Naive B cell (primary cell): ENCODE data around the gene GRIK4. TPM values are rescaled to one million over a fixed set of nuclear protein-coding genes. Genes with fewer than 3 reads are reported as not detected.

Source experiments
- ATAC-seq, 2 donors: fragments of 150-1000 bp; cut with Tn5 transposase; 2 replicates each; pipeline ENCODE4 v1.10.0; 2021; ENCODE audit warnings: low read depth in 2 of 2, mild to moderate bottlenecking in 2 of 2, moderate library complexity in 2 of 2
- DNase-seq: peaks from one replicate; pipeline ENCODE4 v3.0.0; 2022
- H3K27ac Mint-ChIP-seq, 6 donors: one replicate each; pipeline ENCODE4 v1.8.0; 2020 to 2022; ENCODE audit warnings: mild to moderate bottlenecking in 6 of 6, mixed read lengths in 6 of 6, moderate library complexity in 5 of 6, inconsistent platforms in 2 of 6
- H3K27me3 Mint-ChIP-seq, 3 donors: one replicate each; pipeline ENCODE4 v1.8.0; 2021 to 2022; ENCODE audit warnings: mixed read lengths in 3 of 3, mild to moderate bottlenecking in 1 of 3
- H3K36me3 Mint-ChIP-seq, 2 donors: one replicate each; pipeline ENCODE4 v1.8.0; 2020 to 2022; ENCODE audit warnings: mixed read lengths in 2 of 2, inconsistent platforms in 1 of 2, mild to moderate bottlenecking in 1 of 2
- H3K4me1 Mint-ChIP-seq, 3 donors: one replicate each; pipeline ENCODE4 v1.8.0; 2020 to 2022; ENCODE audit warnings: mixed read lengths in 3 of 3, inconsistent platforms in 1 of 3, mild to moderate bottlenecking in 1 of 3, moderate library complexity in 1 of 3
- H3K4me3 Mint-ChIP-seq, 8 donors: one replicate each; pipeline ENCODE4 v1.8.0; 2020 to 2022; ENCODE audit warnings: mild to moderate bottlenecking in 8 of 8, mixed read lengths in 8 of 8, moderate library complexity in 8 of 8, inconsistent platforms in 2 of 8
- H3K9me3 Mint-ChIP-seq, 7 donors: one replicate each; pipeline ENCODE4 v1.8.0; 2020 to 2022; ENCODE audit warnings: mixed read lengths in 7 of 7, mild to moderate bottlenecking in 5 of 7, inconsistent platforms in 2 of 7, moderate library complexity in 1 of 7
- polyA plus RNA-seq, 6 donors: library from polyadenylated mRNA; unstranded; fragments of 300-500 nt; fragmentation: Illumina TruSeq; gene quantifications; one replicate each; pipeline ENCODE4 v1.2.3, GENCODE V29; 2021; ENCODE audit warnings: low read depth in 6 of 6

Gene GRIK4
- polyA plus RNA-seq, 6 donors from 2014 or later = 0.18 TPM; not detected in 5

DNA sequence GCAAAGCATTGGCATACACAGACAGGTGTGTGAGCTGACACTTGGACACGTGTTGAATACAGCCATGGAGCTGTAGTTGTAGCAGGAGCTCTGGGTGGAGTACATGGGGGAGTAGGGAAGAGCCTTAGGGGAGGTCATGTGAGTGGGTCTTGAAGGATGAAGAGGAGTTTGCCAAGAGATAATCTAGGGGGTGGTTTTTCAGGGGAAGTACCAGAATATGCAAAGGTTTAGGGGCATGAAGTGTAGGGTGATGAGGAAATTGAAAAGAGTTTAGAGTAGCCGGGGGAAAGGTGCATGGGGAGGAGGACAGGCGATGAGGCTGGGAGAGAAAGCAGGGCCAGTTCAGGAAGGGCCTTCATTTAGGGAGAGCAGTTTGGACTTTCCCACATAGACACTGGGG is 74.5 kb downstream of the GRIK4 start:
- DNase-seq (no peak), ATAC-seq (no peak)
- H3K4me1 Mint-ChIP-seq = no peaks in the 10 kb centered on the region
- H3K4me3 Mint-ChIP-seq = no peak overlapping the region
- H3K27me3 Mint-ChIP-seq = peaks cover 3 to 44% (median 27%) of the 10 kb centered on the region in 3 donors
- H3K36me3 Mint-ChIP-seq = no peaks in the 10 kb centered on the region
- peaks cover 6 to 25% (median 13%) of the 10 kb centered on the region in 7 donors for H3K9me3 Mint-ChIP-seq
- no peak overlapping the region for H3K27ac Mint-ChIP-seq

DNA sequence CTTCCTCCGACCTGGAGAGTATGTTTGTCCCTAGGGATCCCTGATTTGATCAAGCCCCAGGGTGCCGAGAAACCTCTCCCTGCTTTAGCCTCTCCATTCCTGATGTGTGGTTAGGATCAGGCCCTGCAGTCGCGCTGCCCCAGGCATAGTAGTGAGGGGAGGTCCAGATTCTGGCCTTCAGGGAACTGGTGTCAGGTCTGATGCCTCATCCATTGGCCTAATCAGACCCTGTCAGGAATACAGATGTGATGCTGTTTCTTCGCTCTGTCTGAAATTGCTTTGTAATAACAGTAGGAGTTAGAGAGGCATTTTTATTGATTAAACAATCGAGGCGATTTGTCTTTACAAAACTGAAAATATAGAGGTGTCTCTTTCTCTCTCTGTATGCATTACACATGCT is 75.2 kb downstream of the GRIK4 start:
- peaks cover 0 to 46% (median 33%) of the 10 kb centered on the region in 3 donors for H3K27me3 Mint-ChIP-seq

DNA sequence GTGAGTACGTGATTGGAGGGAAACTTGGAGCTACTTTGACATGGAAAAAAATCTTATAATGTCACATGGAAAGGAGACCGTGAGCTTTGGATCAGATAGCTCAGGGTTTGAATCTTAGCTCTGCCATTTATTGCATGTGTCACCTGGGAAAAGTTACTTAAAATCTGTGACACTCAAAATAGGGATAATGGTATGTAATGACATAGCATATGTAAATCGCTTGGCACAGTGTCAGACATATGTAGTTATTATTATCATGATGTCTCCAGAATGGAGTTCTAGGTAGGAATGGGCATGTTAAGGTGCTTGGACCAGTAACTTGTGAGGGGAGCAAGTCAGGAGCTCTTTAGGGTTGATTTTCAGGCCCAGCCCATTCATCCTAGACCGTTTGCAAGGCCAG is 75.8 kb downstream of the GRIK4 start:
- H3K4me1 Mint-ChIP-seq = no peaks in the 10 kb centered on the region
- H3K36me3 Mint-ChIP-seq = no peaks in the 10 kb centered on the region
- peaks cover 6 to 25% (median 13%) of the 10 kb centered on the region in 7 donors for H3K9me3 Mint-ChIP-seq
- H3K27me3 Mint-ChIP-seq = peaks cover 3 to 47% (median 34%) of the 10 kb centered on the region in 3 donors
- DNase-seq (no peak), ATAC-seq (no peak)
- no peak overlapping the region for H3K4me3 Mint-ChIP-seq
- H3K27ac Mint-ChIP-seq = no peak overlapping the region

More for the DNA sequence above, 75.2 kb downstream of the GRIK4 start:
- Mint-ChIP-seq H3K27ac (no peak overlapping the region), H3K4me3 (no peak overlapping the region), H3K36me3 (no peaks in the 10 kb centered on the region), H3K4me1 (no peaks in the 10 kb centered on the region), H3K9me3 (peaks cover 6 to 25% (median 13%) of the 10 kb centered on the region in 7 donors)
- ATAC-seq (no peak), DNase-seq (no peak)

DNA sequence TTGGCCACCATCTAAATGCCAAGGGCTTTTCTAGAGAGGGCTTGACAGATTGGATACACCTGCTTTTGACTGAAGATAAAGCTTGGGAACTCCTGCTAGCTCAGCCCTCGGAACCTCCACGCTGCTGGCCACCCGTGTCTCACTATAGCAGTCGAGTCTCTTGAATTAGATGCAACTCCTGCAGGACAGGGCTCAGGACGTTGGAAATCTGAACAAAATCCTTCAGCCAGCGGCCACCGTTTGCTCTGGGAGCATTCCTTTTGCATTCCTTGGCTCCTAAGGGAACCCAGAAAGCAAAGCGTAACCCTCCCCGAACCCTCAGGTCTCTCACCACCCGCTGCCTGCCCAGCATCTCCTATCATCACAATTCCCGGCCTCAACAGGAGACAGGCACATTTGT is 77.8 kb downstream of the GRIK4 start:
- Mint-ChIP-seq H3K27ac (no peak overlapping the region), H3K36me3 (peaks cover 5 to 10% of the 10 kb centered on the region in 2 donors), H3K27me3 (peaks cover 13 to 50% (median 46%) of the 10 kb centered on the region in 3 donors), H3K9me3 (peaks cover 0 to 6% (median 3%) of the 10 kb centered on the region in 7 donors), H3K4me1 (no peaks in the 10 kb centered on the region), H3K4me3 (no peak overlapping the region)
- no peak for ATAC-seq
- DNase-seq = no peak

DNA sequence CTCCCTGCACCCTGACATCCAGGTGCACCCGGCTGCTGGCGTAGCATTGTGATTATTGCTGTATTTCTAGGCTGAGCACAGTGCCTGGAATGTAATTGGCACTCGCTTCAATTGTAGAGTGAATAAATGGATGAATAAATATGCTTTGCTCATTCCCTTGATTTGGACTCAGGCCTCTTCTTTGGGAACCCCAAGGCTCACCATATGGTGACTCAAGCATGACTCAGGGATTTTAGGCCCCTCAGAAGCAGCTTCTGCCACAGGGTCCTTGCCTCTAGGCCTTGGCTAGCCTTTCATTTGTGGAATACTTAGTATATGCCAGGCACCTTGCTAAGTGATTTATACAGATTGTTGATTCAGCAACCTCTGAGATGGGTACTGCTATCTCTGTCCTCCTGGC is 78.9 kb downstream of the GRIK4 start:
- Mint-ChIP-seq H3K4me3 (no peak overlapping the region), H3K9me3 (peaks cover 0 to 6% (median 1%) of the 10 kb centered on the region in 7 donors), H3K27ac (peak overlapping the region in 1 of 6 donors; percentile 32), H3K4me1 (no peaks in the 10 kb centered on the region), H3K27me3 (peaks cover 16 to 53% (median 42%) of the 10 kb centered on the region in 3 donors), H3K36me3 (peaks cover 5 to 10% of the 10 kb centered on the region in 2 donors)
- ATAC-seq = no peak
- DNase-seq = no peak

DNA sequence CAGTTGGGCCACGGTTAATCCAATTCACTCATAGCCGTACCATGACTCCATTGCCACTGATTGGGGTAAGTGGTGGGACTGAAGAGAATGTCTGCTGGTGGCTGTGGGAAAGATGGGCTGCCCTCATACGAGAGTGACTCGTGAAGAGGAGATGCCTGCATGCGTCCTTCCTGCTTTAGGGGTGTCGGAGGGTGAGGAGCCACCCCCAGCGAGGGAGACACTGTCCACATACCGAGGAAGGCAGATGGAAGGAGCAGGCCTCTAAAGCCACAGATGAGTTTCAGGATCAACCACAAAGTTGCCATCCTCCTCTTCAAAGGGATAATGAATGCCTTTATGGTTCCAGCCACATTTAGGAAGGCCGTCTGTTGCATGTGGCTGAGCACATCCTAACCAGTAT is 83.2 kb downstream of the GRIK4 start:
- H3K4me1 Mint-ChIP-seq = no peaks in the 10 kb centered on the region
- ATAC-seq (no peak), DNase-seq (no peak)
- peaks cover 23 to 45% (median 26%) of the 10 kb centered on the region in 3 donors for H3K27me3 Mint-ChIP-seq
- no peak overlapping the region for H3K4me3 Mint-ChIP-seq
- peaks cover 0 to 6% (median 1%) of the 10 kb centered on the region in 7 donors for H3K9me3 Mint-ChIP-seq
- H3K36me3 Mint-ChIP-seq = peaks cover 5 to 10% of the 10 kb centered on the region in 2 donors
- no peak overlapping the region for H3K27ac Mint-ChIP-seq

DNA sequence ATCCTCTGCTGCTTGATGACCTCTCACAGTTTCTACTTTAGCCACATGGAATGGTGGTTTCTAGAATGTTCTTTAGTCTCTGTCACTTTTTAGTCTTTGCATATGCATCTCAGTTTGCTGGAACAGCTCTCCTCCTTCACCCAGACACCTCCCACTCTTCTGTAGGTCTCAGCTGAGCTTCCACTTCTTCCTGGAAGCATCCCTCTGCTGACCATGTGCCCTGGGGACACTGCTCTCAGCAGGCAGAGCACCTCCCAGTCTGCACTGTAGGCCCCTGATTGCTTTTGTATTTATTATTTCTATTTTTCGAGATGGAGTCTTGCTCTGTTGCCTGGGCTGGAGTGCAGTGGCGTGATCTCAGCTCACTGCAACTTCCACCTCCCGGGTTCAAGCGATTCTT is 84.0 kb downstream of the GRIK4 start:
- Mint-ChIP-seq H3K9me3 (peaks cover 0 to 6% (median 1%) of the 10 kb centered on the region in 7 donors), H3K27me3 (peaks cover 23 to 45% (median 26%) of the 10 kb centered on the region in 3 donors), H3K4me1 (no peaks in the 10 kb centered on the region), H3K4me3 (no peak overlapping the region), H3K27ac (peak overlapping the region in 3 of 6 donors; percentile 51 to 70 (median 53)), H3K36me3 (peaks cover 5 to 10% of the 10 kb centered on the region in 2 donors)
- DNase-seq (no peak), ATAC-seq (no peak)

DNA sequence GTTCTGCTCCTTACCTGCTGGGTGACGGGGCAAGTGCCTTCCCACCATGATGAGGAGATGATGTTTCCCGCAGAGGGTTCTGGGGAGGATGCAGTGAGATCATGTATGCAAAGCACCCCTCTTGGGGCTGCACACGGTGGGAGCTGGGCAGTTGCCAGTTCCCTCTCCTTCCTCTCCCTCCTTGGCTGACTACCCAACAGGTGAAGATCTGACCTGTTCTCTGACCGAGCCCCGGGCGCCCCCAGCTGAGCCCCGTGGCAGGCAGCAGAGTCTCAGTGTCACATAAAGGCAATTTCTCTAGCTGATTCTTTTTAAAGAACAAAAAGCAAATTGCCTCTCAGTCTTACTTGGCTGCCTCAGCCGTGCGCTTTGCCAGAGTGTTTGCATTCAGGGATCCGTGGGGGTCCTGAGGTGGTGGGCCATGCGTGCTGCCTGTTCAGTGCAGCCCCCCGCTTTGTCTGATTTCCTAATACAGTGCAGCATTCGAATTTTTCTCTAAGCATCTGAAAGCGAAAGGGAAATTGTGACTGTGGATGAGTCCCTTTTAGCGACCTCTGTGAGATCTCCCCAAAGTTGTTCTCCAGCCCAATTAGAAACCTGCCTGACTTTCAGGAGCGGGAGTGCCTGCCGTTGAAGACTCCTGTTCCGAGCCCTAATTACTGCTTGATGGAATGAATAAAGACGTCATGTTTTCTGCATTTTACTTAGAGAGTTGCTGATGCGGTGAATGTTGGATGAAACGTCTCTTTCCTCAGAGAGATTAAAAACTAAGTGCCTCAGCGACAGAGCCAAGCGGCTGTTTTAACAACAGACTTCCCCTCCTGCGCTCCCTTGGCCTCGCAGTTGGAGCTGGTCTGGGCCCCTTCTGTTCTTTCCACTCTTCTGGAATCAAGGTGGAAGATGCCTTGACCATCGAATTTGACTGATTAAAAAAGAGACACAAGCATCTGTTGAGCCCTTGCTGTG is 86.0 kb downstream of the GRIK4 start:
- ATAC-seq (no peak), DNase-seq (no peak)
- Mint-ChIP-seq H3K9me3 (peaks cover 0 to 6% (median 0%) of the 10 kb centered on the region in 7 donors), H3K27me3 (peaks cover 17 to 36% (median 19%) of the 10 kb centered on the region in 3 donors), H3K27ac (no peak overlapping the region), H3K36me3 (peaks cover 5 to 10% of the 10 kb centered on the region in 2 donors), H3K4me1 (no peaks in the 10 kb centered on the region), H3K4me3 (no peak overlapping the region)

DNA sequence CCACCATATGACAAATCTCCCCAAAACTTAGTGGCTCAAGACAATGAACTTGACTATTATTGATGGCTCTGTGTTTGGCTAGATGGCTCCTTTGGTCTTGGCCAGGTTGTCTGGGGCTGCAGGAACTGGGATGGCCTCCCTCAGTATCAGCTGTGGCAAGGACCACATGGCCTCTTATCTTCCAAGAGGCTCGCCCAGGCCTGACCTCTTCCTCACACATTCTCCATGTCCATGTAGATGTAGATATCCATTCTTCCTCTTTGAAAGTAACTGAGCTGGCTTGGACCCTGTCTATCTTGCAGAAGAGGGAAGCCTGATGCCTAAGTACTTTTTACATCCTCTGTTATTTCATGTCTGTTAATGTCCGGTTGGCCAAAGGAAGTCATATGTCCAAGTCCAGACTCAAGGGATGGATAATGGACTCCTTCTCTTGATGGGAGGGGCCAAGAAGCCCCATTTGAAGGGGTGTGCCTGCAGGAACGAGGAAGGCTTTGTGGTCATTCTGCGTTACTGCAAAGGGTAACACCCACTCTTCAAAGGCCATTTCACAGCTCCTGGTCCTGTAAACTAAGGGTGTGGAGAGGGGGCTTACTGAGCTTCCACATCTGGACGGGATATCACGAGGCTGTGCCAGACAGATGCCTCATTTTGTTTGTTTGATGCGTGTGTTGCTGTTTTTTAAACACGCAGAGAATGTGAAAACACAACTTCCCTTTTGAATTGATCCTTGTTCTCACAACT is 87.1 kb downstream of the GRIK4 start:
- Mint-ChIP-seq H3K4me3 (no peak overlapping the region), H3K27me3 (peaks cover 10 to 26% (median 14%) of the 10 kb centered on the region in 3 donors), H3K36me3 (peaks cover 0 to 2% of the 10 kb centered on the region in 2 donors), H3K27ac (no peak overlapping the region), H3K4me1 (no peaks in the 10 kb centered on the region), H3K9me3 (peaks cover 0 to under 1% (median 0%) of the 10 kb centered on the region in 7 donors)
- ATAC-seq (no peak), DNase-seq (no peak)

DNA sequence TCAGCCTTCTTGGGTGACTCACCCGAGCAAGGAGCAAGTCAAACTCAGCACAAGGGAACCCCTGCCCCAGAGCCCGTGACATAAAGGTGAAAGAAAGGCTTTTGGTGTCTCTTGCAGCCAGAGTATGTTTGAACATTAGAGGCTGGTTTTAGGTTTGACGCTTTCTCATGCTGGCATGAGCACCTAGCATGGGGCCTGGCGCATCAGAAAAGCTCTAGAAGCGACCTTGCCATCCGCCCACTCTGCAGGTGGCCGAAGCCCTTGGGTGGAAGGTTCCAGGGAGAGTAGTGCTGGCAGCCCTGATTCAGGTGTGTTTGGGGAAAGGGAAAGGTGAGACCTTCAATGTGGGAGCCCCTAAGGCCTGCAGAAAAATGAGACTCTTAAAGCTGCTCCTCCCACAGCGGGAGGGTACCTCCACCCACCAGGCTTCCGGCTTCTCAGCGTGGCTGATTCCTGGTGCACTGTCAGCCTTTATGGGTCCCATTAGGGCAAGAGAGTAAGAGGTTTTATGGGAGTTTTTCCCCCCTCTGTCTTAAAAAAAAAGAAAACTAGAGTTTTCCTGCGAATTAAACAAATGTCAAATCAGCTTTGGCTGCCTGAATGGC is 88.4 kb downstream of the GRIK4 start:
- Mint-ChIP-seq H3K36me3 (no peaks in the 10 kb centered on the region), H3K27me3 (peaks cover 10 to 21% (median 14%) of the 10 kb centered on the region in 3 donors), H3K27ac (peak overlapping the region in 1 of 6 donors; percentile 79), H3K4me3 (no peak overlapping the region), H3K9me3 (no peaks in the 10 kb centered on the region), H3K4me1 (no peaks in the 10 kb centered on the region)
- ATAC-seq (no peak), DNase-seq (no peak)

DNA sequence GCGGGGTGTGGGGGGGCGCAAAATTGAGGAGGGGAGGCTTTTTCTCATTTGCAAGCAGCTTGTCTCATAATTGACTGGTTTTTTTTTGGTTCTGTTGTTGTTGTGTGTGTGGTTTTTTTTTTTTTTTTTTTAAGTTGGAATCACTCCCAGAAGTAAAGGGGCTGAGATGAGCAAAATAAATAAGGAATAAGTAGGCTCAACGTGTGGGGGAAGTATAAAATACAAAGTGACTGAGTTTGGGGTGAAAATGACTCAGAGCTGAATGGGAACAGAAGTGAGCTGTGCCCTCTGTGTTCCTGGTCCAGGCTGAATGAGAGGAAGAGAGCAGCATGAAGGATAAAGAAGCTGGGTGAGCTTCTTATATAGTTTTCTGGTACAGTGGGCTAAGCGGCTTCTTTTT is 90.0 kb downstream of the GRIK4 start:
- no peaks in the 10 kb centered on the region for H3K36me3 Mint-ChIP-seq
- H3K4me3 Mint-ChIP-seq = no peak overlapping the region
- ATAC-seq = no peak

DNA sequence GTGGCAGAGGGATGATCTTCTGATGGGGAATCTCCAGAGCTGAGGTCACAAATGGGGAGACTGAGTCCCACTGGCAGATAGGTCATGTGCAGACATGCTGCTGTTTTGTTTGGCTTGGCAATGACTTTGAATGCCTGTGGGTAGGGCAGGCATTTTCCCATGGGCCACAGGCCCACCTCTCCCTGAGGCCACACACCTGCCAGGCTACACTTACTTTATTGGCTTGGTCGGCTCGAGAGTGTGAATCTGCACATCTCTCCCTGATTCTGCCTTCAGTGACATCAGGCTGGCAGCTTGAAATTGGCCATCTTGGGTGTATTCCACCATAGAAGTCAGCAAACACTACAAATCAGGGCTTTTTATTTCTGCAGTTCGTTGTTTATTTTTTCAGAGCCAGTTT is 91.5 kb downstream of the GRIK4 start:
- Mint-ChIP-seq H3K4me3 (no peak overlapping the region), H3K27me3 (peaks cover 19 to 27% (median 25%) of the 10 kb centered on the region in 3 donors), H3K4me1 (no peaks in the 10 kb centered on the region), H3K9me3 (peaks cover 0 to 2% (median 0%) of the 10 kb centered on the region in 7 donors), H3K36me3 (no peaks in the 10 kb centered on the region), H3K27ac (no peak overlapping the region)
- no peak for ATAC-seq
- no peak for DNase-seq

More for the DNA sequence above, 90.0 kb downstream of the GRIK4 start:
- H3K27ac Mint-ChIP-seq = no peak overlapping the region
- peaks cover 8 to 15% (median 10%) of the 10 kb centered on the region in 3 donors for H3K27me3 Mint-ChIP-seq
- H3K9me3 Mint-ChIP-seq = peaks cover 0 to 2% (median 0%) of the 10 kb centered on the region in 7 donors
- DNase-seq = no peak
- H3K4me1 Mint-ChIP-seq = no peaks in the 10 kb centered on the region

DNA sequence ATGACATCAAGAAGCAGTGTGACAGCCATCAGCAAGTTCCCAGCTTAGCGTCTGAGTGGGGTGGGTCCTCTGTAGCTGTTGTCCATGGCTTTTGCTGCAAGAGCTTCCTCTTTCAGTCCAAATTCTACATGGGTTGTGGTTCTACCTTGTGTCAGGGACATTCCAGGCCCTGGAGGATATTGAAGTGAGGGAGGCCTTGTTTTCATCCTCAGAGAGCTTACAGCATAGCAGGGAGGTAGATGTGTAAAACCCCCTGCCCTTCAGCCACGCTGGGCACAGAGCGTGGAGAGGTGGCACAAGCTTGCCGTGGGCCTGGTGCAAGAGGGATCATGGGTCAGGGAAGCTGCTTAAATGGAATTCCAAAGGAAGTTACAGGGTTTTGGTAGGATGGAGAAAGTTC is 93.9 kb downstream of the GRIK4 start:
- H3K4me3 Mint-ChIP-seq = peak overlapping the region in 1 of 8 donors; percentile 83
- H3K36me3 Mint-ChIP-seq = no peaks in the 10 kb centered on the region
- ATAC-seq (no peak), DNase-seq (no peak)
- H3K27ac Mint-ChIP-seq = peak overlapping the region in 1 of 6 donors; percentile 21
- H3K4me1 Mint-ChIP-seq = no peaks in the 10 kb centered on the region
- peaks cover 0 to 2% (median 0%) of the 10 kb centered on the region in 7 donors for H3K9me3 Mint-ChIP-seq
- peaks cover 22 to 28% (median 24%) of the 10 kb centered on the region in 3 donors for H3K27me3 Mint-ChIP-seq
